Measurements from ENCODE around the gene SDHB.

SDHB gene

DNA sequence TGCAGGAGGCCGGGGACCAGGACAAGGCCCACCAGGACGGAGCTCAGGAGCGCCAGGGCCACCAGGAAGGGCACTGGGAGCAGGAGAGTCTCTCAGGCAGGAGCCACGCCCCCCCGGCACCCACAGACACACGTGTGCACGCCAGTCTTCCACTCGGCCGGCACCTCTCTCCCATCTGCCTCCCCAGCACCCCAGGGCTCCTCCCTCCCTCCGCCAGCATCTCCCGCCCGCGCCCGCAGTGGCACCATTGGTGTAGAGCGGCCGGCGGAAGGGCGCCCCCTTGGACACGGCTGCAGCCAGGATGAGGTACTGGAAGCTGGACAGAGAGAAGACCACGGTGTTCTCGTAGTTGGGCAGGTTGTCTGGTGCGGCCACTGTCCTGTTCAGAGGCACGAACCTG is 67.3 kb downstream of the SDHB start:
- DNase-seq (ENCODE audit: low spot score), result no peak

- DNase-seq (ENCODE audit: low spot score), result no peak
Measured at GRCh38 chr1:16986113-16986512, 67.7 kb downstream of the SDHB start.

- DNase-seq (ENCODE audit: low spot score), result no peak
Measured at GRCh38 chr1:16984717-16985116, 69.1 kb downstream of the SDHB start.

GRCh38 chr1:16983649-16984048 is 70.2 kb downstream of the SDHB start:
- no peak for DNase-seq (ENCODE audit: low spot score)

- no peak for DNase-seq (ENCODE audit: low spot score)
Measured at GRCh38 chr1:16982902-16983301, 70.9 kb downstream of the SDHB start.

DNA sequence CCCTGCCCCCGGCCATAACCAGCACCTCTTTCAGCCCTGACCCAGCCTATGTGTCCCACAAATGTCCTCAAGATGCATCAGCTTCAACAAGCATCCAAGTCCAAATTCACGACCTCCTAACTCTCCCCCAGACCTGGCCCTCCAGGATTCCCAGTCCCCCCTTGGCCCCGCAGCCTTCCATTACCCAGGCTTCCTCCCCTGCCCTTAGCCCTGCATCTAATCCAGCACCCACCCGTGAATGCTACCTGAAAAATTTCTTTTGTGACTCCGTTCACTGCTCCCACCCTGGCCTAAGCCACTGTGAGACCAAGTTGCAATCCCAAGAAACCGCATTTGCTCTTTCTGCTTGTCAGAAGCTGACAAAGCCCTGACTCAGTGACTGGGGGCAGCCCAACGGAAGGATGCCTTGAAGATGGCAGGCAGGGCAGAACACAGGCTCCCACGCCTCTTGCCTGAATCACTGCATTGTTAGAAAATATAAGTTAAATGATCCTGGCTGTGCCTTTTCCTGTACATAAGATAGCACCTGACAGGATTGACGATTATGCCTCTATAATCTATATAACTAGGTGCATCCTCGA is 72.5 kb downstream of the SDHB start:
- no peak for DNase-seq (ENCODE audit: low spot score)

DNA sequence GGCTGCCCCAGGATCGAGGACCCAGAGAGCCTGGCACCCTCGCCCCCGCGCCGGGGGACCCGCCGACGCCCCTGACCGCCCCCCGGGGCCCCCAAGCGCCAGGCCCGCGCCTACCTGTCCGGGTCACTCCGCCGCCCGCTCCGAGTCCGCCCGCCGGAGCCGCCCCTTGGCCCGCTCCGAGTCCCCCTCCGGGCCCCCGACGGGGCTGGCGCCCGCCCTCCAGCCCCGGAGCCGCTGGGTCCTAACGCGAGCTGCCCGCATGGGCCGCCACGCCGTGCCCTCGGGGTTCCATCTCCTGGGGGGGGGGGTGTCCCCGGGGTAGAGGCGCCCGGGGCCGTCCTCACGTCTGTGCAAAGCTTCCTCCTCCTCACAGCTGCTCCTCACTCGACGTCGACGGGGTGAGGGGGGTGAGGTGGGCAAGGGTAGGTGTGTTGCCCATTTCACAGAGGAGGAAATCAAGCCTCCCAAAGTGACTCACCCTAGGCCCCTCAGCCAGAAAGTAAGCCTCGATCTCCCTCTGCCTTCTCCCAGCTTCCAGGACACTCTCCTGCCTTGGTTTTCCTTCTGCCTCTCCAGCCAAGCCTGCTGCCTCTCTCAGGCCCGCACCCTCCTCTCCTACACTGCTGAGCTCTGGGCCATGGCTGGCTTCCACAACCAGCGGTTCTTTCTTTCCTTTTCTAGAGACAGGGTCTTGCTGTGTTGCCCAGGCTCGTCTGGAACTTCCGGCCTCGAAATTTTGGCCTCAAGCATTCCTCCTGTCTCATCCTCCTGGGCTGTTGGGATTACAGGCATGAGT is 73.2 kb downstream of the SDHB start, which contains the start of gene MFAP2:
MFAP2 (minus strand) TSS at position 148 of the 796 bp plus-strand sequence. CDS start 2,347 bp downstream, outside the sequence.
- DNase-seq (ENCODE audit: low spot score), result no peak

GRCh38 chr1:16979475-16980327 is 74.1 kb downstream of the SDHB start:
- DNase-seq (ENCODE audit: low spot score), result no peak

DNA sequence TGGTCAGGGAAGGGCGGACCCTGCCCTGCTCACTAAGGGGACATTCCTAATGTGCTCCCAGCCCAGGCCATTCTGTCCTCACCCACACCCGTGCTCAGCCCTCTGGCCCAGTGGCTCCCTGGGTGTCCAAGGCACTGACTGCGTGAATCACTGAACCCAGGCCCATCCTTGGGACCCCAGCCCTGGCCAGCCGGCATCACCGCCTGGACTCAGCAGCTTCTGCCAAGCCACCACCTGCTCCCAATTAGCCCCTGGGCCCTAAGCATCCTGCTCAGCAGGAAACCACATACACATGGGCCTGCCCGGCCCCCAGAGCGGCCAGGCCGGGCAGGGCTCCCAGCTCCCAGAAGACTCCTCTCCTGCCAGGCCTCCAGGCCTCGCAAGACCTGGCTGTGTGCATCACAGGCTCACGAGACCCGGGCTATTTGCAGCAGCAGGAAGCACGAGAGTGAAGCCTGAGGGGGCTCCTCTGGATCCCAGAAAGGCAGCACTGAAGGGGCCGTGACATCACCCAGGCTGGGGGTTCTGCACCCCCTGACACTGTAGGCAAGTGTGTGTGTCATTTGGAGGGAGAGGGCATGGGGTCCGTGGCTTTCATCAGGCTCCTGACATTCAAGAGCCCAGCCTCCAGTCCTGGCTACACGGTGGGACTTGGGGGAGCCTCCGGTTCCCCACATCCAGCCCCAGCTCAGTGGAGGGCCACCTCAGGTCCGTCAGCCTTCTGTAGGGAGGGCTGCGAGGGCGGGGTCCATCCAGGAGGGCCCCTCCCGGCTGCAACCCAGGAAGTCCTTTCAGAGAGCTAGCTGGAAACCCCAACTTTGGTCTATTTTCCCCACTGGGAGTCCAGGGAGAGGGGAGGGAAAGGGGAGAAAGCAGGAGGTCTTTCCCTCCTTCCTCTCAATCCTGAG is 75.0 kb downstream of the SDHB start:
- DNase-seq (ENCODE audit: low spot score), result no peak

DNA sequence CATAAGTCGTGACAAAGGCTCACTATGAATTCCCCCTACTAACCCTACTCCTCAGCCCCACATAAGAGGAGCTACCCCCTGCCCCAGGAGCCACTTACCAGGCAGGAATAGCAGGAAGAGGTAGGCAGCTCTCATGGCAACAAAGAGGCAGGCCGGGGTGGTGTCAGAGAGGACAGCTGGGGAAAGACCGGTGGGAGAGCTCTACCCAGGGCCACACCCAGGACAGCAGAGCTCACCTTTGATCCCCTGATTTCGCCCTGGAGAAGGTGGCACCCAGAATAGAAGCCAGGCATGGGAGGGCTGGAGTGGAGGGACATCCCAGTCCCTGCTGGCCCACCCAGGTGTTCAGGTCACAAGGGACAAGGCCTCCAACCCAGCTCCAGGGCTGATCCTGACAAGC is 75.7 kb downstream of the SDHB start:
- DNase-seq (ENCODE audit: low spot score), result no peak

DNA sequence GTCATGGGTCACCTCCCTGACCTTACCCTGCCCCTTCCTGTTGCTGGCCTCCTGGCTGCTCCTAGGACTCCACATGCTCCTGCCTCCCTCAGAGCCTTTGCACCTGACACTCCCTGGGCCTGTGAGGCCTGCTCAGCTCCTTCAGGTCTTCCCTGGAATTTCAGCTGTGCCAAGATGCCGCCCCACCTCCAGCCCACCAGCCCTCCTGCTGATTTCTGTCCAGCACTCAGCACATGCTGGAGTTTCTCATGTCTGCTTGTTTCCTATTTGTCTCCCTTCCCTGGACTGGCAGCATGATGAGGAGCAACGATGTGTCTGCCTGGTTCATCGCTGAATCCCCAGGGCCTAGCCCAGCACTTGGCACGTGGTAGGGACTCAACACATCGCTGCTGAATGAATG is 76.5 kb downstream of the SDHB start:
- no peak for DNase-seq (ENCODE audit: low spot score)

- no peak for DNase-seq (ENCODE audit: low spot score)
Measured at GRCh38 chr1:16976966-16977365, 76.9 kb downstream of the SDHB start.

GRCh38 chr1:16975838-16976237 is 78.0 kb downstream of the SDHB start:
- DNase-seq (ENCODE audit: low spot score), result no peak

- DNase-seq (ENCODE audit: low spot score), result no peak
Measured at GRCh38 chr1:16975211-16975610, 78.6 kb downstream of the SDHB start.

GRCh38 chr1:16973215-16973614 is 80.6 kb downstream of the SDHB start:
- DNase-seq (ENCODE audit: low spot score), result no peak

- no peak for DNase-seq (ENCODE audit: low spot score)
Measured at GRCh38 chr1:16972189-16972895, 81.5 kb downstream of the SDHB start.

GRCh38 chr1:16971341-16972188 is 82.3 kb downstream of the SDHB start:
- no peak for DNase-seq (ENCODE audit: low spot score)

GRCh38 chr1:16970132-16970910 is 83.5 kb downstream of the SDHB start:
- no peak for DNase-seq (ENCODE audit: low spot score)

- DNase-seq (ENCODE audit: low spot score), result no peak
Measured at GRCh38 chr1:16969651-16970050, 84.2 kb downstream of the SDHB start.

Data from germinal center (tissue), 1 donor.